ENCODE results near the gene AUP1. TPM values are rescaled to one million over a fixed set of nuclear protein-coding genes. Genes with fewer than 3 reads are reported as not detected.

AUP1 gene
- total RNA-seq, 1 experiment from 2014 or later = 91.5 TPM

- no peaks in the 10 kb centered on the region for H3K4me1 ChIP-seq (ENCODE audit: insufficient read depth, low read length)
- no peak overlapping the region for H3K4ac ChIP-seq (ENCODE audit: low read depth, low read length)
- no peak overlapping the region for H2BK5ac ChIP-seq (ENCODE audit: insufficient read length, low read length)
- no peak overlapping the region for H3T11ph ChIP-seq (ENCODE audit: low read length)
- H3K27ac ChIP-seq (ENCODE audit: insufficient read length, low read depth, low read length) = no peak overlapping the region
- no peak overlapping the region for H3K56ac ChIP-seq (ENCODE audit: insufficient read length, low read depth, low read length)
- H3K79me2 ChIP-seq (ENCODE audit: insufficient read depth, low read length) = no peaks in the 10 kb centered on the region
- H3K9me3 ChIP-seq (ENCODE audit: control insufficient read depth, low read depth, low read length) = no peaks in the 10 kb centered on the region
- no peak overlapping the region for H4K8ac ChIP-seq (replicated peaks; ENCODE audit: insufficient read length, low read depth, low read length)
- no peaks in the 10 kb centered on the region for H4K20me1 ChIP-seq (ENCODE audit: control insufficient read depth, insufficient read depth, insufficient read length)
- no peaks in the 10 kb centered on the region for H3K79me1 ChIP-seq (ENCODE audit: insufficient read depth, low read depth, low read length, poor library complexity, severe bottlenecking)
- no peak overlapping the region for H2BK20ac ChIP-seq (ENCODE audit: low read depth, low read length, poor library complexity, severe bottlenecking)
- Mint-ChIP-seq H3K27me3 (ENCODE audit: low read depth) (peaks cover 11% of the 10 kb centered on the region), H3K36me3 (ENCODE audit: insufficient read depth in 1 of 3, low read depth in 3 of 3) (no peaks in the 10 kb centered on the region), H3K27ac (no peak overlapping the region), H3K4me3 (no peak overlapping the region), H3K4me1 (no peaks in the 10 kb centered on the region), H3K9me3 (no peaks in the 10 kb centered on the region)
- no peak overlapping the region for H3K23ac ChIP-seq (ENCODE audit: insufficient read length, low read depth, low read length)
- H3K14ac ChIP-seq (ENCODE audit: insufficient read depth, low read length) = no peak overlapping the region
- H2AK5ac ChIP-seq (ENCODE audit: insufficient read length, low read length) = no peak overlapping the region
- no peak overlapping the region for H2AFZ ChIP-seq (ENCODE audit: low read length)
- H4K91ac ChIP-seq (ENCODE audit: insufficient read length, low read depth, low read length) = no peak overlapping the region
- H2BK12ac ChIP-seq (ENCODE audit: insufficient read length, low read depth, low read length) = no peak overlapping the region
- no peak for DNase-seq
- no peak overlapping the region for H2BK15ac ChIP-seq (ENCODE audit: low read depth, low read length)
- no peak overlapping the region for H3K4me2 ChIP-seq (ENCODE audit: insufficient read depth, insufficient read length, low read length)
- TF ChIP-seq CTCF (conservative IDR thresholded peaks at IDR 0.05) = no peak
- no peaks in the 10 kb centered on the region for H3K23me2 ChIP-seq (ENCODE audit: insufficient read length, low read depth, low read length, poor library complexity, severe bottlenecking)
- no peak overlapping the region for H3K18ac ChIP-seq (ENCODE audit: insufficient read length, low read depth, low read length)
- no peaks in the 10 kb centered on the region for H3K27me3 ChIP-seq (ENCODE audit: insufficient read depth, low read length)
- H2BK120ac ChIP-seq (ENCODE audit: low read depth, low read length, poor library complexity, severe bottlenecking) = no peak overlapping the region
- no peak overlapping the region for H4K5ac ChIP-seq (ENCODE audit: insufficient read length, low read depth, low read length)
- no peak overlapping the region for H3K9ac ChIP-seq (ENCODE audit: extremely low read depth, insufficient read length, low read length)
Measured at GRCh38 chr2:74566754-74567085, 37.2 kb upstream of the AUP1 start.

Measured in H9 (cell line).